PFSK-1 (cell line): ENCODE data around the gene APRT.

Experiments
- FOXP2 ChIP-seq: optimal IDR thresholded peaks from 2 replicates; pipeline ENCODE3; 2011; ENCODE audit warnings: borderline replicate concordance, control low read depth, inconsistent platforms; ENCODE audit not compliant: insufficient read depth; ENCODE audit errors: extremely low read length, extremely low read depth
- POLR2AphosphoS5 ChIP-seq: IDR thresholded peaks from 2 replicates; pipeline ENCODE4 v1.6.1; 2012; ENCODE audit warnings: low read depth, mild to moderate bottlenecking, control low read depth, low read length, moderate library complexity
- SIN3A ChIP-seq: IDR thresholded peaks from 2 replicates; pipeline ENCODE4 v1.6.1; 2012; ENCODE audit warnings: mild to moderate bottlenecking, low read length, moderate library complexity, borderline replicate concordance; ENCODE audit not compliant: insufficient read depth
- TAF1 ChIP-seq: IDR thresholded peaks from 2 replicates; pipeline ENCODE4 v1.6.1; 2012; ENCODE audit warnings: low read length, control low read depth, borderline replicate concordance; ENCODE audit not compliant: insufficient read depth
- TF ChIP-seq, protein P1 (sequence below), 2 experiments: IDR thresholded peaks; 2 replicates each; pipeline versions ENCODE4 v1.6.1 to v1.8.0; 2011 to 2012; ENCODE audit warnings: low read depth in 2 of 2, low read length in 2 of 2, control low read depth in 1 of 2, inconsistent platforms in 1 of 2, mild to moderate bottlenecking in 1 of 2, moderate library complexity in 1 of 2; ENCODE audit not compliant: insufficient read depth in 1 of 2

DNA sequence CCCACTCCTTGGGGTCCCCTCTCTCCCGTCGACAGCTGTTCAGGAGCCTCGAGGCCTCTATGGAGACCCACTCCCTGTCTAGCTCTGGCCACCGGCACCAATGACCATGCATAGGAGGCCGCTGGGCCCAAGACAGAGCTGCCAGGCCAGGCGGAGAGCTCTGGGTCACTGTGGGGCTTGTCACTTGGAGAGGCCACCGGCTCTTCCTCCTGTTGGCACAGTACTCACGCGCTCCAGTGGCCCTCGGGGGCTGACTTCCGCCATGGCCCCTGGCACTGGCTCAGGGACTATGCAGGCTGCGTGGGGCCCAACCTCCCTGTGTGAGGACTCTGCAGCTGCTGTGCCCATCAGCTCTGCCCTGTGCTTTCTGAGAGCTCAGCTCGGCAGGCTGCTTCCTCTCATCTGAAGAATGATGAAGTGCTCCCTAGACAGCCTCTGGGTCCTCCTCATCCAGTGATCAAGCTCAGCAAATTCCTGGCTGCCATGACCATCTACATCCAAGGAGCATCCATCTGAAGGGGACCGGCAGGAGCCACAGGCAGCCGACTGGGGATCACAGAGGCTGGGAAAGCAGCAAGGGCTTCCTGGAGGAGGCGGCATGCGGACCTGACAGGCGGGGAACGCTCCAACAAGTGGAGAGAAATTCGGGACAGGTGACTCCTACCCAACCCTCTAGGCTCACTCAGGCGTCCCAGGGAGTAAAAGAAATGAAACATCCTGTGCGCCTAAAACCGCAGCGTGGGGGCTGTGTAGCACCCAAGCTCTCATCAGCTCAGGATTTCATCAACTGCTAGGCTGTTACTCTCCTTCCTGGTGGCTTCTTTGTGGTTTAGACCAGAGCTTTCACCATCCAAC, 28.2 kb upstream of the APRT start:
- no peak for TF ChIP-seq POLR2AphosphoS5
- TF ChIP-seq, protein P1, sequence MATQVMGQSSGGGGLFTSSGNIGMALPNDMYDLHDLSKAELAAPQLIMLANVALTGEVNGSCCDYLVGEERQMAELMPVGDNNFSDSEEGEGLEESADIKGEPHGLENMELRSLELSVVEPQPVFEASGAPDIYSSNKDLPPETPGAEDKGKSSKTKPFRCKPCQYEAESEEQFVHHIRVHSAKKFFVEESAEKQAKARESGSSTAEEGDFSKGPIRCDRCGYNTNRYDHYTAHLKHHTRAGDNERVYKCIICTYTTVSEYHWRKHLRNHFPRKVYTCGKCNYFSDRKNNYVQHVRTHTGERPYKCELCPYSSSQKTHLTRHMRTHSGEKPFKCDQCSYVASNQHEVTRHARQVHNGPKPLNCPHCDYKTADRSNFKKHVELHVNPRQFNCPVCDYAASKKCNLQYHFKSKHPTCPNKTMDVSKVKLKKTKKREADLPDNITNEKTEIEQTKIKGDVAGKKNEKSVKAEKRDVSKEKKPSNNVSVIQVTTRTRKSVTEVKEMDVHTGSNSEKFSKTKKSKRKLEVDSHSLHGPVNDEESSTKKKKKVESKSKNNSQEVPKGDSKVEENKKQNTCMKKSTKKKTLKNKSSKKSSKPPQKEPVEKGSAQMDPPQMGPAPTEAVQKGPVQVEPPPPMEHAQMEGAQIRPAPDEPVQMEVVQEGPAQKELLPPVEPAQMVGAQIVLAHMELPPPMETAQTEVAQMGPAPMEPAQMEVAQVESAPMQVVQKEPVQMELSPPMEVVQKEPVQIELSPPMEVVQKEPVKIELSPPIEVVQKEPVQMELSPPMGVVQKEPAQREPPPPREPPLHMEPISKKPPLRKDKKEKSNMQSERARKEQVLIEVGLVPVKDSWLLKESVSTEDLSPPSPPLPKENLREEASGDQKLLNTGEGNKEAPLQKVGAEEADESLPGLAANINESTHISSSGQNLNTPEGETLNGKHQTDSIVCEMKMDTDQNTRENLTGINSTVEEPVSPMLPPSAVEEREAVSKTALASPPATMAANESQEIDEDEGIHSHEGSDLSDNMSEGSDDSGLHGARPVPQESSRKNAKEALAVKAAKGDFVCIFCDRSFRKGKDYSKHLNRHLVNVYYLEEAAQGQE (IDR thresholded peaks at IDR 0.05; ENCODE audit: insufficient read depth in 1 of 2, low read depth in 2 of 2, low read length in 2 of 2): no peak
- TF ChIP-seq SIN3A: no peak
- TF ChIP-seq TAF1: no peak
- no peak for TF ChIP-seq FOXP2
